Testis (tissue), 3 donors: Measurements from ENCODE around the gene MRPL10. TPM values are rescaled to one million over a fixed set of nuclear protein-coding genes. Genes with fewer than 3 reads are reported as not detected.

Experiments used
- DNase-seq: peaks from one replicate; pipeline ENCODE4 v3.0.0-alpha.2; 2019
- H3K27ac ChIP-seq, 2 donors: fragments of 200-600 bp; sonication (generic); one replicate each; pipeline ENCODE4 v1.5.1; 2019
- H3K27me3 ChIP-seq: fragments of 200-600 bp; sonication (generic); one replicate; pipeline ENCODE4 v1.5.1; 2019
- H3K36me3 ChIP-seq: fragments of 200-600 bp; sonication (generic); one replicate; pipeline ENCODE4 v1.5.1; 2017; ENCODE audit warnings: low read depth; ENCODE audit errors: missing control alignments
- H3K4me1 ChIP-seq: fragments of 200-600 bp; sonication (generic); one replicate; pipeline ENCODE4 v1.5.1; 2019
- H3K4me3 ChIP-seq, 2 donors: fragments of 200-600 bp; sonication (generic); one replicate each; pipeline ENCODE4 v1.5.1; 2017 to 2019
- H3K9me3 ChIP-seq: fragments of 200-600 bp; sonication (generic); one replicate; pipeline ENCODE4 v1.5.1; 2017
- CTCF ChIP-seq, 3 experiments: fragments of 450-650 bp in 2 of 3; fragments of 200-600 bp in 1 of 3; sonication (generic) in 1 of 3; IDR thresholded peaks; one replicate each; pipeline ENCODE4 v1.5.1; 2016 to 2019; ENCODE audit warnings: antibody characterized with exemption in 3 of 3, mild to moderate bottlenecking in 2 of 3, moderate library complexity in 1 of 3
- POLR2A ChIP-seq: fragments of 450-650 bp; IDR thresholded peaks from one replicate; pipeline ENCODE4 v1.6.1; 2017; ENCODE audit warnings: antibody characterized with exemption, mild to moderate bottlenecking, moderate library complexity
- WGBS, 2 donors: methylation state at CpG; one replicate each; pipeline ENCODE4 v1.1.5; 2018; 5-methylcytosine and 5-hydroxymethylcytosine counted together
- intact Hi-C: fragments of 100-400 bp; cut with DNase I; formaldehyde crosslinking; loops from one replicate; pipeline ENCODE4 v1.15.1; 2023; ENCODE audit warnings: low total_unique reads
- polyA plus RNA-seq: library from polyadenylated mRNA; stranded (reverse); fragments of 350-450 nt; fragmentation: Illumina TruSeq; extraction: RNeasy Lipid Tissue Mini Kit (QIAGEN cat#74804); gene quantifications from one replicate; pipeline ENCODE4 v1.2.3, GENCODE V29; 2014; ENCODE audit warnings: low read depth, low replicate concordance; ENCODE audit not compliant: insufficient read depth
- total RNA-seq, 2 donors: library from RNA; depleted of rRNA; stranded (reverse); fragments of >200 nt; gene quantifications; one replicate each; pipeline ENCODE4 v1.2.3, GENCODE V29; 2016

The MRPL10 gene
- total and polyA plus RNA-seq, 3 donors from 2014 or later, result 47.1 to 51.5 (median 47.4) TPM

GRCh38 chr17:47810200-47810821 lies 21.0 kb downstream of the MRPL10 start:
- 62 to 68% methylated on average over 8 to 10 of the region's 10 CpGs for WGBS, 2 donors
- Histone ChIP-seq H3K27me3 (no peaks in the 10 kb centered on the region), H3K9me3 (no peaks in the 10 kb centered on the region), H3K4me1 (no peaks in the 10 kb centered on the region), H3K27ac (no peak overlapping the region), H3K4me3 (no peak overlapping the region), H3K36me3 (no peaks in the 10 kb centered on the region)
- DNase-seq, result no peak
- intact Hi-C loops, result no loop called here
- no peak for TF ChIP-seq CTCF (IDR thresholded peaks at IDR 0.05)
- TF ChIP-seq POLR2A, result no peak

DNA sequence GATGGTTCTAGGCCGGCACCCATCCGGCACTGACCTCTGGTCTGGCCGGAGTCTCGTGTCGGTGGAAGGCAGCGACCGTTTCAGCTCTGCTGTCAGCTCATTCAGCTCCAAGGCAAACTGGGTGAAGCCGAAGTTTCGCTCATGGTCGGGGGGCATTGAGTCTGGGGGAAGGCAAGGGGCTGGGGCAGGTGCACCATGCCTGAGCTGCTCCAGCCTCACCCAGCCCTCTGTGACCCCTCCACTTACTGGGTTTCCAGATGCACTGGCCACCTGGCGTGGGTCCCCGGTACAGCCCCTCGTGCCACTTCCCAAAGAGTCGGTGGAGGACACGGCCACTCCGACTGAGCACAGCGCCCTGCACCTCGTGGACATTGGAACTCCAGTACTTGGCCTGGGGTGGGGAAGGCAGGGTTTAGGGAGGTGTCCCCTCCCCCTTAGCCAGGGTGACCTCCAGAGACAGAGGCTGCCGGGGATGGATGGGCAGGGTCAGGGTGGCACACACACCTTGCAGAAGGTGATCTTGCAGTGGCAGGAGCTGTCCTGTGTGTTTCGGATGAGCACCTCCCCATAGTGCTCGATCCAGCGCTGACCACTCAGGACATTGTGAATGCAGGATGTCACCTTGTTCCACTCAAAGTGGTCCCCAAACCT lies 22.4 kb downstream of the MRPL10 start:
- H3K4me3 ChIP-seq, result no peak overlapping the region
- WGBS, 2 donors, result 91 to 94% methylated on average over 12 to 21 of the region's 22 CpGs
- no peak for DNase-seq
- TF ChIP-seq POLR2A, result no peak
- no peak for TF ChIP-seq CTCF (IDR thresholded peaks at IDR 0.05)
- no peaks in the 10 kb centered on the region for H3K27me3 ChIP-seq
- H3K27ac ChIP-seq, result no peak overlapping the region
- no peaks in the 10 kb centered on the region for H3K9me3 ChIP-seq
- intact Hi-C loops, result no loop called here
- H3K4me1 ChIP-seq, result no peaks in the 10 kb centered on the region
- no peaks in the 10 kb centered on the region for H3K36me3 ChIP-seq

DNA sequence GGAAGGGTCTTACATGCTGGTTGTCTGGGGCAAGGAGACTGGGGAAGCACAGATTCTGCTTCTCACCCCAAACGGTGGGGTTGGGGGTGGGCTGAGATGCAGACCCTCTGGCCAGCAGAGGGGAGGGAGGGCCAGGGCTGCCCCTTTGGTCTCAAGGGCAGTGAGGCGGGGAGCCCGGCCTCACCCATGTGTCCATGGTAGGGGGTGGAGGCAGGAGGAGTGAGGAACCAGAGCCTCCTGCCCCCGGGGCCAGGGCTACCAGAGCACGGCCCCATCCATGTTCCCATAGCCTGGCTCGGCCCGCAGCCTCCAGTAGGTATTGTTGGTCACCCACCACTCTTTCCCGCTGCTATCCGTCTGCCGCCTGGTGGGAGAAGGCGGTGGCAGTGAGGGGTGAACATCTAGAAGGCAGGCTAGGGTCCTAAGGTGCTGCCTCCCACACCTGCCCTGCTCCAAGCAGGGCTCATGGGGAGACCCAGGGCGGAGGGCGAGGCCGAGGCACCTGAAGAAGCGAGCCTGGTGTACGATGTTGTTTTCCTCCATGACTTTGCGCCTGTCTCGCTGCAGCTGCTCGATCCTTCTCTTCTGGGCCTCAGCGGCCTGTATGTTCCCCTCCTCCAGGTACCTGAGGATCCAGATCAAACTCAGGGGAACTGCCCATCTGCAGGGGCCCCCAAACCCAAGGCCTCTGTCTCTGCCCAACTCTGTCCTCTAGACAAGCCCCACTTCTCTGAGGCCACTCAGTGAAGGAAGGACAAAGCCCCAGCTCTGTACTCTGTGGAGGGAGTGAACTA lies 23.1 kb downstream of the MRPL10 start:
- intact Hi-C loops, result no loop called here

GRCh38 chr17:47807421-47807820 lies 23.9 kb downstream of the MRPL10 start:
- Histone ChIP-seq H3K9me3 (no peaks in the 10 kb centered on the region), H3K4me1 (no peaks in the 10 kb centered on the region), H3K36me3 (no peaks in the 10 kb centered on the region), H3K27me3 (no peaks in the 10 kb centered on the region), H3K4me3 (no peak overlapping the region), H3K27ac (no peak overlapping the region)
- intact Hi-C loops, result no loop called here
- no peak for DNase-seq
- 80 to 81% methylated on average over 2 to 11 of the region's 11 CpGs for WGBS, 2 donors
- TF ChIP-seq POLR2A (no peak), CTCF (IDR thresholded peaks at IDR 0.05) (no peak)

More for the DNA sequence above, 23.1 kb downstream of the MRPL10 start:
- H3K4me1 ChIP-seq, result no peaks in the 10 kb centered on the region
- H3K36me3 ChIP-seq, result no peaks in the 10 kb centered on the region
- H3K9me3 ChIP-seq, result no peaks in the 10 kb centered on the region
- H3K4me3 ChIP-seq, result no peak overlapping the region
- H3K27me3 ChIP-seq, result no peaks in the 10 kb centered on the region
- no peak overlapping the region for H3K27ac ChIP-seq
- DNase-seq, result no peak
- WGBS, 2 donors, result 91 to 94% methylated on average over 12 to 20 of the region's 20 CpGs
- TF ChIP-seq POLR2A (no peak), CTCF (IDR thresholded peaks at IDR 0.05) (no peak)
